Transverse colon (tissue), 4 donors: Measurements from ENCODE around the gene PPDPF. TPM values are rescaled to one million over a fixed set of nuclear protein-coding genes. Genes with fewer than 3 reads are reported as not detected.

ENCODE experiments used
- DNase-seq: peaks from one replicate; pipeline ENCODE4 v3.0.0-alpha.2; 2019
- H3K27ac ChIP-seq, 4 donors: fragments of 200-600 bp; sonication (generic); 2 replicates each; pipeline ENCODE4 v1.5.1; 2016 to 2018; ENCODE audit warnings: inconsistent platforms in 4 of 4
- H3K27me3 ChIP-seq: fragments of 200-600 bp; sonication (generic); 2 replicates; pipeline ENCODE4 v1.5.1; 2017; ENCODE audit warnings: inconsistent platforms
- H3K36me3 ChIP-seq, 4 donors: fragments of 200-600 bp; sonication (generic); 2 replicates each; pipeline ENCODE4 v1.5.1; 2017 to 2019; ENCODE audit warnings: inconsistent platforms in 4 of 4
- H3K4me1 ChIP-seq, 4 donors: fragments of 200-600 bp; sonication (generic); 2 replicates each; pipeline ENCODE4 v1.5.1; 2017 to 2020; ENCODE audit warnings: inconsistent platforms in 4 of 4
- H3K4me3 ChIP-seq, 4 donors: fragments of 200-600 bp; sonication (generic); 1 replicate in 1 of 4; 2 replicates in 3 of 4; pipeline versions ENCODE4 v1.5.1 to v1.6.1; 2017 to 2019; ENCODE audit warnings: inconsistent platforms in 4 of 4
- H3K9me3 ChIP-seq, 2 donors: fragments of 200-600 bp; sonication (generic); 2 replicates each; pipeline ENCODE4 v1.5.1; 2017 to 2019; ENCODE audit warnings: inconsistent platforms in 2 of 2
- CTCF ChIP-seq, 5 experiments: fragments of 200-600 bp in 3 of 5; fragments of 450-650 bp in 2 of 5; sonication (generic) in 3 of 5; IDR thresholded peaks; 1 replicate in 2 of 5; 2 replicates in 3 of 5; pipeline ENCODE4 v1.5.1; 2016 to 2017; ENCODE audit warnings: antibody characterized with exemption in 5 of 5, inconsistent platforms in 3 of 5, mild to moderate bottlenecking in 2 of 5, moderate library complexity in 1 of 5
- EP300 ChIP-seq: sonication (generic); formaldehyde crosslinking; IDR thresholded peaks from one replicate; pipeline ENCODE4 v1.6.1; 2017; ENCODE audit warnings: antibody characterized with exemption, low read depth
- POLR2A ChIP-seq: fragments of 450-650 bp; IDR thresholded peaks from one replicate; pipeline ENCODE4 v1.6.1; 2016; ENCODE audit warnings: antibody characterized with exemption, mild to moderate bottlenecking, moderate library complexity
- POLR2AphosphoS5 ChIP-seq, 3 donors: sonication (generic); formaldehyde crosslinking; IDR thresholded peaks; one replicate each; pipeline ENCODE4 v1.6.1; 2016; ENCODE audit warnings: antibody characterized with exemption in 3 of 3
- WGBS, 2 donors: methylation state at CpG; one replicate each; pipeline ENCODE4 v1.1.5; 2018; ENCODE audit warnings: low coverage in 1 of 2; 5-methylcytosine and 5-hydroxymethylcytosine counted together
- in situ Hi-C, 4 donors: fragments of 200-750 bp; cut with MboI; loops; one replicate each; pipeline versions ENCODE4 v1.15.0 to v1.15.1; 2017; ENCODE audit warnings: low sequenced_read_pairs in 3 of 4, low pct_ligation_motif_present in 1 of 4, low pct_unique_long_range_greater_than_20kb in 1 of 4
- intact Hi-C: fragments of 100-400 bp; cut with DNase I; formaldehyde crosslinking; loops from one replicate; pipeline ENCODE4 v1.15.1; 2023; ENCODE audit warnings: low total_unique reads
- total RNA-seq, 4 donors: library from RNA; depleted of rRNA; stranded (reverse); fragments of >200 nt; gene quantifications; one replicate each; pipeline ENCODE4 v1.1.0, GENCODE V29; 2016

PPDPF gene
- total RNA-seq, 4 donors from 2014 or later = 320 to 695 (median 517) TPM

GRCh38 chr20:63492982-63493381 lies 27.6 kb upstream of the PPDPF start:
- TF ChIP-seq POLR2A (no peak), EP300 (no peak), CTCF (IDR thresholded peaks at IDR 0.05) (no peak), POLR2AphosphoS5 (IDR thresholded peaks at IDR 0.05) (no peak)
- Histone ChIP-seq H3K4me1 (peaks cover 0 to 8% (median 6%) of the 10 kb centered on the region in 4 donors), H3K36me3 (no peaks in the 10 kb centered on the region), H3K27ac (no peak overlapping the region), H3K27me3 (peaks cover 55% of the 10 kb centered on the region), H3K4me3 (no peak overlapping the region), H3K9me3 (no peaks in the 10 kb centered on the region)
- in situ Hi-C loops (no loop called here), intact Hi-C loops (no loop called here)
- 75 to 92% methylated on average over 2 to 14 of the region's 14 CpGs for WGBS, 2 donors
- DNase-seq = no peak

GRCh38 chr20:63493563-63494020 lies 27.0 kb upstream of the PPDPF start:
- intact Hi-C loops (no loop called here), in situ Hi-C loops (no loop called here)
- TF ChIP-seq EP300 (no peak), POLR2A (no peak), POLR2AphosphoS5 (IDR thresholded peaks at IDR 0.05) (no peak), CTCF (IDR thresholded peaks at IDR 0.05) (no peak)
- Histone ChIP-seq H3K27me3 (peaks cover 57% of the 10 kb centered on the region), H3K4me3 (no peak overlapping the region), H3K4me1 (peaks cover 0 to 14% (median 12%) of the 10 kb centered on the region in 4 donors), H3K9me3 (no peaks in the 10 kb centered on the region), H3K36me3 (no peaks in the 10 kb centered on the region), H3K27ac (no peak overlapping the region)
- DNase-seq = no peak
- 62% methylated on average over 11 of the region's 13 CpGs; no CpG with 5 or more reads in 1 of the 2 donors for WGBS, 2 donors

GRCh38 chr20:63494084-63494419 lies 26.5 kb upstream of the PPDPF start:
- no peak for DNase-seq
- H3K4me1 ChIP-seq = peaks cover 0 to 14% (median 12%) of the 10 kb centered on the region in 4 donors
- no peak overlapping the region for H3K4me3 ChIP-seq
- intact Hi-C loops (no loop called here), in situ Hi-C loops (no loop called here)
- 78% methylated on average over 7 of the region's 7 CpGs; no CpG with 5 or more reads in 1 of the 2 donors for WGBS, 2 donors
- H3K36me3 ChIP-seq = no peaks in the 10 kb centered on the region
- peaks cover 57% of the 10 kb centered on the region for H3K27me3 ChIP-seq
- no peak overlapping the region for H3K27ac ChIP-seq
- no peaks in the 10 kb centered on the region for H3K9me3 ChIP-seq
- TF ChIP-seq POLR2AphosphoS5 (IDR thresholded peaks at IDR 0.05) = no peak
- no peak for TF ChIP-seq POLR2A
- no peak for TF ChIP-seq EP300
- TF ChIP-seq CTCF (IDR thresholded peaks at IDR 0.05) = no peak

- H3K4me3 ChIP-seq = no peak overlapping the region
- intact Hi-C loops = no loop called here
- peaks cover 0 to 18% (median 13%) of the 10 kb centered on the region in 4 donors for H3K4me1 ChIP-seq
- no peaks in the 10 kb centered on the region for H3K9me3 ChIP-seq
- no peak for DNase-seq
- TF ChIP-seq EP300 = no peak
- no peak for TF ChIP-seq POLR2AphosphoS5 (IDR thresholded peaks at IDR 0.05)
- TF ChIP-seq POLR2A = no peak
- TF ChIP-seq CTCF (IDR thresholded peaks at IDR 0.05) = no peak
- H3K27ac ChIP-seq = no peak overlapping the region
- in situ Hi-C loops = no loop called here
- WGBS, 2 donors = 72 to 77% methylated on average over 5 to 49 of the region's 51 CpGs
- H3K36me3 ChIP-seq = no peaks in the 10 kb centered on the region
- H3K27me3 ChIP-seq = peaks cover 57% of the 10 kb centered on the region
These were observed 26.0 kb upstream of the PPDPF start for GRCh38 chr20:63494420-63495166.
